Loucy (cell line): ENCODE results near the gene CCDC3.

ENCODE experiments used
- H2AFZ ChIP-seq: fragments of 200-600 bp; sonication (generic); 2 replicates; pipeline ENCODE4 v1.6.0; 2016; ENCODE audit warnings: antibody characterized with exemption, mild to moderate bottlenecking, low read length, moderate library complexity
- H3F3A ChIP-seq: fragments of 200-600 bp; 2 replicates; pipeline ENCODE4 v1.6.0; 2016; ENCODE audit warnings: antibody characterized with exemption, low read depth, mild to moderate bottlenecking
- H3K27me3 ChIP-seq: fragments of 200-600 bp; sonication (generic); 2 replicates; pipeline ENCODE4 v1.6.1; 2014; ENCODE audit warnings: low read length, mild to moderate bottlenecking; ENCODE audit not compliant: insufficient read depth, poor library complexity, severe bottlenecking
- H3K36me3 ChIP-seq: fragments of 200-600 bp; sonication (generic); 2 replicates; pipeline ENCODE4 v1.6.1; 2016; ENCODE audit warnings: low read length; ENCODE audit not compliant: insufficient read depth
- H3K4me1 ChIP-seq: fragments of 200-600 bp; sonication (generic); 2 replicates; pipeline ENCODE4 v1.5.1; 2014; ENCODE audit warnings: low read length, mild to moderate bottlenecking; ENCODE audit not compliant: insufficient read depth, poor library complexity, severe bottlenecking
- H3K4me2 ChIP-seq: fragments of 200-600 bp; sonication (generic); 2 replicates; pipeline ENCODE4 v1.6.0; 2014; ENCODE audit warnings: antibody characterized with exemption, low read length, low read depth, mild to moderate bottlenecking; ENCODE audit not compliant: poor library complexity, severe bottlenecking
- H3K4me3 ChIP-seq: fragments of 200-600 bp; sonication (generic); 2 replicates; pipeline ENCODE4 v1.5.1; 2014; ENCODE audit warnings: low read length, mild to moderate bottlenecking, mixed read lengths; ENCODE audit not compliant: poor library complexity, severe bottlenecking
- H3K79me2 ChIP-seq: fragments of 200-600 bp; sonication (generic); 2 replicates; pipeline ENCODE4 v1.6.1; 2014; ENCODE audit warnings: low read length; ENCODE audit not compliant: insufficient read depth
- H3K9ac ChIP-seq: fragments of 200-600 bp; sonication (generic); 2 replicates; pipeline ENCODE4 v1.6.0; 2014; ENCODE audit warnings: mild to moderate bottlenecking, low read depth, low read length, moderate library complexity; ENCODE audit not compliant: poor library complexity, severe bottlenecking
- H3K9me2 ChIP-seq: fragments of 200-600 bp; sonication (generic); replicated peaks from 2 replicates; pipeline ENCODE4 v1.6.1; 2016; ENCODE audit warnings: low read depth, low read length, mixed read lengths
- H3K9me3 ChIP-seq: fragments of 200-600 bp; sonication (generic); 2 replicates; pipeline ENCODE4 v1.6.1; 2014; ENCODE audit warnings: mild to moderate bottlenecking, antibody characterized with exemption, low read length, low read depth; ENCODE audit not compliant: insufficient read depth
- H4K20me1 ChIP-seq: fragments of 200-600 bp; sonication (generic); 2 replicates; pipeline ENCODE4 v1.6.0; 2014; ENCODE audit warnings: antibody characterized with exemption, low read length, mild to moderate bottlenecking; ENCODE audit not compliant: insufficient read depth, poor library complexity, severe bottlenecking
- CTCF ChIP-seq: fragments of 200-600 bp; sonication (generic); conservative IDR thresholded peaks from 2 replicates; pipeline ENCODE4 v1.5.1; 2014; ENCODE audit warnings: mild to moderate bottlenecking, antibody characterized with exemption, low read length
- EZH2phosphoT487 ChIP-seq: fragments of 200-600 bp; IDR thresholded peaks from 2 replicates; pipeline ENCODE4 v1.6.1; 2018; ENCODE audit warnings: antibody characterized with exemption, mild to moderate bottlenecking, moderate library complexity, borderline replicate concordance

CCDC3 gene

GRCh38 chr10:12888470-12888869, 113.0 kb downstream of the CCDC3 start:
- no peaks in the 10 kb centered on the region for H3K36me3 ChIP-seq
- H3K4me2 ChIP-seq = no peak overlapping the region
- peaks cover 4% of the 10 kb centered on the region for H3K27me3 ChIP-seq
- no peaks in the 10 kb centered on the region for H3K9me2 ChIP-seq
- H3K4me1 ChIP-seq = no peaks in the 10 kb centered on the region
- H3K9me3 ChIP-seq = 0 out of 2 replicates have a peak, but pooled peaks cover 1% of the 10 kb centered on the region
- no peaks in the 10 kb centered on the region for H3K79me2 ChIP-seq
- H3K4me3 ChIP-seq = no peak overlapping the region
- no peaks in the 10 kb centered on the region for H3F3A ChIP-seq
- H2AFZ ChIP-seq = no peak overlapping the region
- no peak overlapping the region for H3K9ac ChIP-seq
- H4K20me1 ChIP-seq = no peaks in the 10 kb centered on the region
- no peak for TF ChIP-seq EZH2phosphoT487
- no peak for TF ChIP-seq CTCF

DNA sequence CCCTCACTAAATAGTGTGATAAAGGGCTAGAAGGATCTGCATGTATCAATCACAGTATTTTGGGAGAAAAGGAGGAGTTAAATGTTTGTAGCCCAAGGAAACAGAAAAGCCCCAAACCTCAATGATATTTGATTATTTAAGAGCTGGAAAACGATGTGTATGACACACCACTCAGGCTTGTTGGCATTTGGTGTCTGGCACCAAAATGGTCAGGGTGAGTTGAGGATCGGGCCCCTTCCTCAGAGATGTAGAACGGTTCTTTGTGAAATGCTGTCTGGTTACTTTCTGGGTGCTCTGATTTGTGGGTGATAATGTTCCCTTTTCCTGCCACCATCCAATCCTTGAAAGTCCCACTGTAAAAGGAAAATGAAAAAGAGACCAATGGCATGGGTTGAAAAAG, 113.7 kb downstream of the CCDC3 start:
- Histone ChIP-seq H3F3A (no peaks in the 10 kb centered on the region), H2AFZ (no peak overlapping the region), H3K27me3 (peaks cover 4% of the 10 kb centered on the region), H3K4me2 (no peak overlapping the region), H3K79me2 (no peaks in the 10 kb centered on the region), H3K9me2 (no peaks in the 10 kb centered on the region), H3K4me3 (no peak overlapping the region), H3K36me3 (no peaks in the 10 kb centered on the region), H3K9ac (no peak overlapping the region), H3K4me1 (no peaks in the 10 kb centered on the region), H3K9me3 (no peaks in the 10 kb centered on the region), H4K20me1 (no peaks in the 10 kb centered on the region)
- TF ChIP-seq EZH2phosphoT487 (no peak), CTCF (no peak)

DNA sequence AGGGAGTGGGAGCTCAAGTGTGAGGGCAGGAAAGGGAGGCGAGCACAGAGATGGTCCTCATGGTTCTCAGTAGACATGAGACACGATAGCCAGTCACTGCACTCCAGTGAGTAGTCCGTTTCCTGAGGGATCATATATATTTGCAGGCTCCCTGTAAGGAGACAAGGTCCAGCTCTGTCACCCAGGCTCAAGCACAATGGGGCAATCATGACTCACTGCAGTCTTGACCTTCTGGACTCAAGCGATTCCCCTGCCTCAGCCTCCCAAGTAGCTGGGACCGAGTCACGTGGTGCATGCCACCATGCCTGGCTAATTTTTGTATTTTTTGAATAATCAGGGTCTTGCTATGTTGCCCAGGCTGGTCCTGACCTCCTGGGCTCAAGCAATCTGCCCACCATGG, 116.7 kb downstream of the CCDC3 start:
- Histone ChIP-seq H3K4me3 (no peak overlapping the region), H3K4me1 (no peaks in the 10 kb centered on the region), H3K79me2 (no peaks in the 10 kb centered on the region), H3F3A (no peaks in the 10 kb centered on the region), H3K9ac (no peak overlapping the region), H3K9me2 (no peaks in the 10 kb centered on the region), H3K36me3 (no peaks in the 10 kb centered on the region), H2AFZ (0 out of 2 replicates have a peak overlapping the region, but pooled peaks have one; percentile 60), H3K4me2 (no peak overlapping the region), H3K27me3 (peaks cover 4% of the 10 kb centered on the region), H4K20me1 (no peaks in the 10 kb centered on the region), H3K9me3 (no peaks in the 10 kb centered on the region)
- TF ChIP-seq CTCF = no peak
- no peak for TF ChIP-seq EZH2phosphoT487
